ENCODE data around the gene CASS4. TPM values are rescaled to one million over a fixed set of nuclear protein-coding genes. Genes with fewer than 3 reads are reported as not detected.

CASS4 gene
- total and polyA plus RNA-seq, 7 donors = 0.08 to 0.73 (median 0.34) TPM

DNA sequence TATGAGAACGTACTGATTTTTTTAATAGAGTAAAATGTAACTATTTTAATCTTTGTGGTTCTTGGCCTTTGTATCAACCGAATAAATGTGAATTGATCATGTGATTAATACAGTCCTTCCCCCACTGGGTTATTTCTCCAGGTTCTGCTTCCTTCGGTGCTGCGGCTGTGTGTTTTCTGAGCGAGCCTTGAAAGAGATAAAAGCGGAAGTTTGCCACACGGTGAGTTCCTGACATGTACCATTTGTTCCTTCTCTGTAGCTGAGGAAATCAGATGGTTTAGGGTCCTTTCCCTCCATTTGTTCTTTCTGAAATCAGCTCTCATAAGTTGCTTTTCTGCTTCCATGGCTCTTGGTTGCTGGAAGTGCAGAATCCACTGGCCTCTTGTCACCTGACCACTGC lies 71.9 kb downstream of the CASS4 start:
- Histone ChIP-seq H3K4me3 (no peak overlapping the region), H3K27ac (no peak overlapping the region), H3K9me3 (no peaks in the 10 kb centered on the region), H3K27me3 (ENCODE audit: insufficient read depth in 3 of 3, low read length in 2 of 3) (no peaks in the 10 kb centered on the region), H3K4me1 (no peaks in the 10 kb centered on the region), H3K36me3 (ENCODE audit: insufficient read depth in 1 of 2, low read depth in 1 of 2) (peaks cover 13 to 82% of the 10 kb centered on the region in 2 donors)
- intact Hi-C loops (cut with DNase I) = no loop called here
- no peak for DNase-seq
- TF ChIP-seq CTCF (IDR thresholded peaks at IDR 0.05) = no peak
- ATAC-seq = no peak
- WGBS, 3 donors = 74 to 84% (median 75%) methylated on average over 7 of the region's 7 CpGs

- intact Hi-C loops (cut with DNase I) = no loop called here
- Histone ChIP-seq H3K4me1 (no peaks in the 10 kb centered on the region), H3K36me3 (ENCODE audit: insufficient read depth in 1 of 2, low read depth in 1 of 2) (peaks cover 6 to 76% of the 10 kb centered on the region in 2 donors), H3K4me3 (no peak overlapping the region), H3K27ac (no peak overlapping the region), H3K27me3 (ENCODE audit: insufficient read depth in 3 of 3, low read length in 2 of 3) (no peaks in the 10 kb centered on the region), H3K9me3 (no peaks in the 10 kb centered on the region)
- DNase-seq (no peak), ATAC-seq (no peak)
- no peak for TF ChIP-seq CTCF (IDR thresholded peaks at IDR 0.05)
- 80 to 91% (median 88%) methylated on average over 11 of the region's 11 CpGs for WGBS, 3 donors
Observed at GRCh38 chr20:56487216-56487615, 75.2 kb downstream of the CASS4 start.

GRCh38 chr20:56488566-56488965 lies 76.5 kb downstream of the CASS4 start:
- Histone ChIP-seq H3K4me3 (no peak overlapping the region), H3K36me3 (ENCODE audit: insufficient read depth in 1 of 2, low read depth in 1 of 2) (peaks cover 6 to 74% of the 10 kb centered on the region in 2 donors), H3K27me3 (ENCODE audit: insufficient read depth in 3 of 3, low read length in 2 of 3) (no peaks in the 10 kb centered on the region), H3K27ac (no peak overlapping the region), H3K4me1 (no peaks in the 10 kb centered on the region), H3K9me3 (no peaks in the 10 kb centered on the region)
- no peak for DNase-seq
- intact Hi-C loops (cut with DNase I) = no loop called here
- TF ChIP-seq CTCF (IDR thresholded peaks at IDR 0.05) = no peak
- WGBS, 3 donors = 94 to 97% (median 96%) methylated on average over 5 of the region's 5 CpGs
- no peak for ATAC-seq

GRCh38 chr20:56501116-56501515 lies 89.1 kb downstream of the CASS4 start:
- ATAC-seq (no peak), DNase-seq (no peak)
- no peak for TF ChIP-seq CTCF (IDR thresholded peaks at IDR 0.05)
- no peak overlapping the region for H3K27ac ChIP-seq
- no peaks in the 10 kb centered on the region for H3K4me1 ChIP-seq
- H3K36me3 ChIP-seq (ENCODE audit: insufficient read depth in 1 of 2, low read depth in 1 of 2) = peaks cover 0 to 16% of the 10 kb centered on the region in 2 donors
- H3K4me3 ChIP-seq = no peak overlapping the region
- intact Hi-C loops (cut with DNase I) = no loop called here
- WGBS, 3 donors = 96 to 100% (median 98%) methylated on average over 1 of the region's 1 CpG
- no peaks in the 10 kb centered on the region for H3K27me3 ChIP-seq (ENCODE audit: insufficient read depth in 3 of 3, low read length in 2 of 3)
- no peaks in the 10 kb centered on the region for H3K9me3 ChIP-seq

GRCh38 chr20:56503916-56504315 lies 91.9 kb downstream of the CASS4 start:
- no peak overlapping the region for H3K4me3 ChIP-seq
- H3K36me3 ChIP-seq (ENCODE audit: insufficient read depth in 1 of 2, low read depth in 1 of 2) = peaks cover 0 to 16% of the 10 kb centered on the region in 2 donors
- ATAC-seq (no peak), DNase-seq (no peak)
- H3K4me1 ChIP-seq = no peaks in the 10 kb centered on the region
- H3K27ac ChIP-seq = no peak overlapping the region
- no peaks in the 10 kb centered on the region for H3K27me3 ChIP-seq (ENCODE audit: insufficient read depth in 3 of 3, low read length in 2 of 3)
- H3K9me3 ChIP-seq = no peaks in the 10 kb centered on the region
- no peak for TF ChIP-seq CTCF (IDR thresholded peaks at IDR 0.05)
- 89 to 97% (median 95%) methylated on average over 8 of the region's 8 CpGs for WGBS, 3 donors
- intact Hi-C loops (cut with DNase I) = no loop called here
